GM12891 (cell line): ENCODE data around the gene ZNF365.

ENCODE experiments used
- PAX5 ChIP-seq: IDR thresholded peaks from 2 replicates; pipeline ENCODE4 v1.6.1; 2011; ENCODE audit warnings: low read length, moderate library complexity, mild to moderate bottlenecking; ENCODE audit not compliant: insufficient read depth, severe bottlenecking
- POLR2A ChIP-seq: IDR thresholded peaks from 2 replicates; pipeline ENCODE4 v1.6.1; 2011; ENCODE audit warnings: low read depth, low read length, control low read depth
- POLR2AphosphoS5 ChIP-seq: IDR thresholded peaks from 2 replicates; pipeline ENCODE4 v1.6.1; 2011; ENCODE audit warnings: low read depth, low read length, control low read depth
- SPI1 ChIP-seq: IDR thresholded peaks from 2 replicates; pipeline ENCODE4 v1.6.1; 2011; ENCODE audit warnings: low read depth, low read length, control low read depth
- TAF1 ChIP-seq: IDR thresholded peaks from 2 replicates; pipeline ENCODE4 v1.6.1; 2011; ENCODE audit warnings: low read depth, low read length, control low read depth

- TF ChIP-seq TAF1 (no peak), POLR2A (no peak), POLR2AphosphoS5 (no peak), PAX5 (no peak), SPI1 (no peak)
Measured at GRCh38 chr10:62382831-62383230, 8.7 kb downstream of the ZNF365 start.
